B cell (primary cell): ENCODE measurements around the gene ETV6. TPM values are rescaled to one million over a fixed set of nuclear protein-coding genes. Genes with fewer than 3 reads are reported as not detected.

Experiments used
- ATAC-seq: fragments of 200-7000 bp; cut with Tn5 transposase; one replicate; pipeline ENCODE4 v1.10.0; 2021; ENCODE audit warnings: low read depth, mild to moderate bottlenecking, moderate number of reproducible peaks, moderate library complexity
- CTCF ChIA-PET: fragments of 350-600 bp; sonication (Branson Sonifier 250); formaldehyde crosslinking; loops from one replicate; lab custom pipeline; 2021; ENCODE audit warnings: antibody characterized with exemption, inconsistent platforms; lab: Charles Lee
- POLR2A ChIA-PET: fragments of 350-600 bp; sonication (Branson Sonifier 250); formaldehyde crosslinking; loops from one replicate; lab custom pipeline; 2021; ENCODE audit warnings: antibody characterized with exemption; lab: Charles Lee
- DNase-seq: peaks from one replicate; pipeline ENCODE4 v3.0.0; 2013
- H2AFZ ChIP-seq: 2 replicates; pipeline ENCODE4 v1.6.1; 2012; ENCODE audit warnings: mild to moderate bottlenecking, low read depth, low read length; ENCODE audit not compliant: insufficient read depth, poor library complexity, severe bottlenecking
- H3K27ac ChIP-seq, 2 donors: 1 replicate in 1 of 2; 2 replicates in 1 of 2; pipeline ENCODE4 v1.5.1; 2012 to 2013; ENCODE audit warnings: low read length in 2 of 2, mild to moderate bottlenecking in 2 of 2, moderate library complexity in 1 of 2
- H3K27me3 ChIP-seq, 4 experiments: fragments of 200-600 bp in 1 of 4; sonication (generic) in 1 of 4; replicated peaks in 1 of 4; 1 replicate in 2 of 4; 2 replicates in 2 of 4; pipeline versions ENCODE4 v1.6.1 to v1.7.0; 2013 to 2016; ENCODE audit warnings: low read length in 3 of 4, mild to moderate bottlenecking in 2 of 4, mixed read lengths in 1 of 4, moderate library complexity in 1 of 4; ENCODE audit not compliant: insufficient read depth in 4 of 4, control insufficient read depth in 3 of 4; ENCODE audit errors: control extremely low read depth in 1 of 4
- H3K36me3 ChIP-seq, 2 experiments: replicated peaks in 1 of 2; 1 replicate in 1 of 2; 2 replicates in 1 of 2; pipeline versions ENCODE4 v1.6.1 to v1.7.1; 2013; ENCODE audit warnings: low read length in 1 of 2; ENCODE audit not compliant: insufficient read depth in 2 of 2, control insufficient read depth in 1 of 2; ENCODE audit errors: control extremely low read depth in 1 of 2, extremely low read depth in 1 of 2
- H3K4me1 ChIP-seq, 2 donors: fragments of 200-600 bp in 1 of 2; sonication (generic) in 1 of 2; 1 replicate in 1 of 2; 2 replicates in 1 of 2; pipeline versions ENCODE4 v1.5.1 to v1.6.1; 2013 to 2017; ENCODE audit warnings: low read length in 2 of 2; ENCODE audit not compliant: control insufficient read depth in 2 of 2, insufficient read depth in 2 of 2
- H3K4me2 ChIP-seq: replicated peaks from 2 replicates; pipeline ENCODE3; 2012; ENCODE audit warnings: mild to moderate bottlenecking, low read depth, low read length; ENCODE audit not compliant: poor library complexity, severe bottlenecking
- H3K4me3 ChIP-seq, 5 experiments: fragments of 200-600 bp in 1 of 5; sonication (generic) in 1 of 5; 1 replicate in 3 of 5; 2 replicates in 2 of 5; pipeline versions ENCODE4 v1.5.1 to v1.7.0; 2011 to 2016; ENCODE audit warnings: low read length in 4 of 5, mild to moderate bottlenecking in 4 of 5, low read depth in 2 of 5, control low read depth in 1 of 5, moderate library complexity in 1 of 5; ENCODE audit not compliant: insufficient read depth in 1 of 5; ENCODE audit errors: control extremely low read depth in 1 of 5, extremely low read depth in 1 of 5
- H3K79me2 ChIP-seq: fragments of 200-600 bp; sonication (generic); one replicate; pipeline ENCODE4 v1.6.0; 2016; ENCODE audit warnings: low read length; ENCODE audit not compliant: control insufficient read depth, insufficient read depth
- H3K9ac ChIP-seq: fragments of 200-600 bp; sonication (generic); 2 replicates; pipeline ENCODE4 v1.6.1; 2017; ENCODE audit warnings: mild to moderate bottlenecking, low read length, moderate library complexity
- H3K9me3 ChIP-seq, 3 donors: one replicate each; pipeline versions ENCODE4 v1.6.1 to v1.7.1; 2013; ENCODE audit warnings: low read length in 2 of 3; ENCODE audit not compliant: control insufficient read depth in 2 of 3, insufficient read depth in 1 of 3; ENCODE audit errors: control extremely low read depth in 1 of 3
- H4K20me1 ChIP-seq: 2 replicates; pipeline ENCODE4 v1.6.0; 2012; ENCODE audit warnings: mild to moderate bottlenecking, low read length; ENCODE audit not compliant: insufficient read depth, control insufficient read depth, poor library complexity, severe bottlenecking
- H3K27ac Mint-ChIP-seq: one replicate; pipeline ENCODE4 v1.8.0; 2021; ENCODE audit warnings: mixed read lengths
- H3K27me3 Mint-ChIP-seq: one replicate; pipeline ENCODE4 v1.8.0; 2021; ENCODE audit warnings: mixed read lengths
- H3K4me1 Mint-ChIP-seq: one replicate; pipeline ENCODE4 v1.8.0; 2021; ENCODE audit warnings: mixed read lengths
- H3K4me3 Mint-ChIP-seq: one replicate; pipeline ENCODE4 v1.8.0; 2021; ENCODE audit warnings: mixed read lengths
- H3K9me3 Mint-ChIP-seq: one replicate; pipeline ENCODE4 v1.8.0; 2022; ENCODE audit warnings: mixed read lengths; ENCODE audit not compliant: insufficient read depth
- EZH2 ChIP-seq: IDR thresholded peaks from 2 replicates; pipeline ENCODE4 v1.6.1; 2012; ENCODE audit warnings: borderline replicate concordance, low read depth, mild to moderate bottlenecking, moderate library complexity, low read length; ENCODE audit not compliant: insufficient read depth, poor library complexity, severe bottlenecking
- WGBS: methylation state at CpG from one replicate; pipeline ENCODE4 v1.1.5; 2013; ENCODE audit warnings: missing lambda C conversion rate; ENCODE audit not compliant: insufficient coverage; 5-methylcytosine and 5-hydroxymethylcytosine counted together
- intact Hi-C: fragments of 100-400 bp; cut with micrococcal nuclease; formaldehyde crosslinking; loops from one replicate; pipeline ENCODE4 v1.10.0; 2022
- polyA plus RNA-seq: library from polyadenylated mRNA; depleted of rRNA; stranded (reverse); fragments of >200 nt; gene quantifications from 2 replicates; pipeline ENCODE4 v1.2.3, GENCODE V29; 2012
- total RNA-seq, 2 donors: library from RNA; stranded (reverse); fragments of 120-200 nt in 1 of 2; gene quantifications; 1 replicate in 1 of 2; 2 replicates in 1 of 2; pipeline versions ENCODE4 v1.2.3 to v1.2.4, GENCODE V29; 2013 to 2022
- TF ChIP-seq, protein P1 (sequence below): fragments of 200-600 bp; IDR thresholded peaks from one replicate; pipeline ENCODE4 v1.8.0; 2022; ENCODE audit warnings: antibody characterized with exemption, mild to moderate bottlenecking

Gene ETV6
- total and polyA plus RNA-seq, 2 donors (not counting 1 experiment from before 2014, with no cell fraction given) = 17.4 to 123 TPM

- Histone ChIP-seq H3K27ac (no peak overlapping the region), H3K79me2 (peaks cover 9% of the 10 kb centered on the region), H3K4me1 (no peaks in the 10 kb centered on the region), H4K20me1 (peaks cover 23% of the 10 kb centered on the region), H3K27me3 (no peaks in the 10 kb centered on the region), H3K36me3 (peaks cover 8 to 52% of the 10 kb centered on the region in 2 experiments), H3K9ac (no peak overlapping the region), H3K4me2 (no peak overlapping the region), H3K4me3 (no peak overlapping the region), H3K9me3 (no peaks in the 10 kb centered on the region), H2AFZ (no peak overlapping the region)
- intact Hi-C loops = no loop called here
- TF ChIP-seq EZH2 = no peak
- TF ChIP-seq, protein P1, sequence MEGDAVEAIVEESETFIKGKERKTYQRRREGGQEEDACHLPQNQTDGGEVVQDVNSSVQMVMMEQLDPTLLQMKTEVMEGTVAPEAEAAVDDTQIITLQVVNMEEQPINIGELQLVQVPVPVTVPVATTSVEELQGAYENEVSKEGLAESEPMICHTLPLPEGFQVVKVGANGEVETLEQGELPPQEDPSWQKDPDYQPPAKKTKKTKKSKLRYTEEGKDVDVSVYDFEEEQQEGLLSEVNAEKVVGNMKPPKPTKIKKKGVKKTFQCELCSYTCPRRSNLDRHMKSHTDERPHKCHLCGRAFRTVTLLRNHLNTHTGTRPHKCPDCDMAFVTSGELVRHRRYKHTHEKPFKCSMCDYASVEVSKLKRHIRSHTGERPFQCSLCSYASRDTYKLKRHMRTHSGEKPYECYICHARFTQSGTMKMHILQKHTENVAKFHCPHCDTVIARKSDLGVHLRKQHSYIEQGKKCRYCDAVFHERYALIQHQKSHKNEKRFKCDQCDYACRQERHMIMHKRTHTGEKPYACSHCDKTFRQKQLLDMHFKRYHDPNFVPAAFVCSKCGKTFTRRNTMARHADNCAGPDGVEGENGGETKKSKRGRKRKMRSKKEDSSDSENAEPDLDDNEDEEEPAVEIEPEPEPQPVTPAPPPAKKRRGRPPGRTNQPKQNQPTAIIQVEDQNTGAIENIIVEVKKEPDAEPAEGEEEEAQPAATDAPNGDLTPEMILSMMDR = no peak
- Mint-ChIP-seq H3K27ac (no peak overlapping the region), H3K27me3 (no peaks in the 10 kb centered on the region), H3K9me3 (no peaks in the 10 kb centered on the region), H3K4me1 (peaks cover 16% of the 10 kb centered on the region), H3K4me3 (no peak overlapping the region)
- ATAC-seq (no peak), DNase-seq (no peak)
- CTCF ChIA-PET = interaction anchor here (0.7 kb wide), 1 partner anchor 96 kb away, joined by 3 read pairs; no protein-coding TSS in a partner anchor
- POLR2A ChIA-PET = no interaction called here
- 74% methylated on average over 3 of the region's 3 CpGs for WGBS
Observed at GRCh38 chr12:11875414-11875935, 226.0 kb downstream of the ETV6 start.

GRCh38 chr12:11876307-11876706, 226.8 kb downstream of the ETV6 start:
- peaks cover 20% of the 10 kb centered on the region for H3K4me1 Mint-ChIP-seq

More at GRCh38 chr12:11876307-11876706, 226.8 kb downstream of the ETV6 start:
- ATAC-seq (no peak), DNase-seq (no peak)
- 13% methylated on average over 4 of the region's 5 CpGs for WGBS
- Mint-ChIP-seq H3K4me3 (no peak overlapping the region), H3K27me3 (no peaks in the 10 kb centered on the region), H3K27ac (peak overlapping the region; percentile 68), H3K9me3 (no peaks in the 10 kb centered on the region)
- intact Hi-C loops = no loop called here
- TF ChIP-seq, protein P1 = no peak
- TF ChIP-seq EZH2 = no peak
- no peak overlapping the region for H3K4me2 ChIP-seq
- peaks cover 4 to 55% of the 10 kb centered on the region in 2 experiments for H3K36me3 ChIP-seq
- H3K27me3 ChIP-seq = no peaks in the 10 kb centered on the region
- H4K20me1 ChIP-seq = peaks cover 23% of the 10 kb centered on the region
- no peak overlapping the region for H3K27ac ChIP-seq
- H3K4me1 ChIP-seq = no peaks in the 10 kb centered on the region
- H3K79me2 ChIP-seq = peaks cover 9% of the 10 kb centered on the region
- H3K9ac ChIP-seq = no peak overlapping the region
- ChIA-PET POLR2A (no interaction called here), CTCF (interaction anchor here (0.9 kb wide), 1 partner anchor 155 kb away, joined by 3 read pairs; no protein-coding TSS in a partner anchor)
- H3K4me3 ChIP-seq = no peak overlapping the region
- no peak overlapping the region for H2AFZ ChIP-seq
- peaks cover 0 to 5% (median 0%) of the 10 kb centered on the region in 3 donors for H3K9me3 ChIP-seq
